Peyer's patch (tissue), 4 donors: ENCODE measurements around the gene CSMD2.

Source experiments
- POLR2A ChIP-seq, 2 donors: fragments of 450-650 bp; IDR thresholded peaks; one replicate each; pipeline ENCODE4 v1.5.1; 2017; ENCODE audit warnings: antibody characterized with exemption in 2 of 2, mild to moderate bottlenecking in 2 of 2, moderate library complexity in 2 of 2
- TF ChIP-seq, protein P1 (sequence below), 6 experiments: fragments of 450-650 bp in 4 of 6; fragments of 200-600 bp in 2 of 6; sonication (generic) in 1 of 6; IDR thresholded peaks; one replicate each; pipeline ENCODE4 v1.5.1; 2017 to 2019; ENCODE audit warnings: antibody characterized with exemption in 6 of 6, mild to moderate bottlenecking in 3 of 6, moderate library complexity in 1 of 6

DNA sequence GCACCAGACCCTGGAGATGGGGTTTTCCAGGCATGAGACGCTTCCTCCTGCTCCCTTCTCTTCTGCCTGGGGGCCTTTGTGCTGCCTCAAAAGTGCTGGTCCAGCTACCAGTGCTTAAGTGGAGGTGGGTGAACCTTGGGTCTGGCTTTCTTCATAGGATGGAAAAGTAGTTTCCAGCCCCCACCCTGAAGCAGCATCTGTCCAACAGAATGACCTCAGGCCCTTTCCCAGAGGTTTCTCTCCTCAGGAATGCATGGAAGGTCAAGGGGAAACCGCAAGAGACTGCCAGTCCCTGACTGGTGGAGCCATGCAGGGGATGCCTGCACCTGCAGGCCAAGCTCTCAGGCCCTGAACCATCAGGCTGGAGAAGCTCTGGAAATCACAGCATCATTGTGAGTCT is 237.3 kb downstream of the CSMD2 start:
- TF ChIP-seq POLR2A (IDR thresholded peaks at IDR 0.05), result no peak
- TF ChIP-seq, protein P1, sequence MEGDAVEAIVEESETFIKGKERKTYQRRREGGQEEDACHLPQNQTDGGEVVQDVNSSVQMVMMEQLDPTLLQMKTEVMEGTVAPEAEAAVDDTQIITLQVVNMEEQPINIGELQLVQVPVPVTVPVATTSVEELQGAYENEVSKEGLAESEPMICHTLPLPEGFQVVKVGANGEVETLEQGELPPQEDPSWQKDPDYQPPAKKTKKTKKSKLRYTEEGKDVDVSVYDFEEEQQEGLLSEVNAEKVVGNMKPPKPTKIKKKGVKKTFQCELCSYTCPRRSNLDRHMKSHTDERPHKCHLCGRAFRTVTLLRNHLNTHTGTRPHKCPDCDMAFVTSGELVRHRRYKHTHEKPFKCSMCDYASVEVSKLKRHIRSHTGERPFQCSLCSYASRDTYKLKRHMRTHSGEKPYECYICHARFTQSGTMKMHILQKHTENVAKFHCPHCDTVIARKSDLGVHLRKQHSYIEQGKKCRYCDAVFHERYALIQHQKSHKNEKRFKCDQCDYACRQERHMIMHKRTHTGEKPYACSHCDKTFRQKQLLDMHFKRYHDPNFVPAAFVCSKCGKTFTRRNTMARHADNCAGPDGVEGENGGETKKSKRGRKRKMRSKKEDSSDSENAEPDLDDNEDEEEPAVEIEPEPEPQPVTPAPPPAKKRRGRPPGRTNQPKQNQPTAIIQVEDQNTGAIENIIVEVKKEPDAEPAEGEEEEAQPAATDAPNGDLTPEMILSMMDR (IDR thresholded peaks at IDR 0.05), result no peak
